GM12801 (cell line): ENCODE measurements around the gene RNF41.

Experiments used
- TF ChIP-seq, protein P1 (sequence below): IDR thresholded peaks from one replicate; pipeline ENCODE4 v1.5.1; 2011; ENCODE audit warnings: control low read depth; ENCODE audit not compliant: insufficient read length; ENCODE audit errors: extremely low read depth

Gene RNF41

DNA sequence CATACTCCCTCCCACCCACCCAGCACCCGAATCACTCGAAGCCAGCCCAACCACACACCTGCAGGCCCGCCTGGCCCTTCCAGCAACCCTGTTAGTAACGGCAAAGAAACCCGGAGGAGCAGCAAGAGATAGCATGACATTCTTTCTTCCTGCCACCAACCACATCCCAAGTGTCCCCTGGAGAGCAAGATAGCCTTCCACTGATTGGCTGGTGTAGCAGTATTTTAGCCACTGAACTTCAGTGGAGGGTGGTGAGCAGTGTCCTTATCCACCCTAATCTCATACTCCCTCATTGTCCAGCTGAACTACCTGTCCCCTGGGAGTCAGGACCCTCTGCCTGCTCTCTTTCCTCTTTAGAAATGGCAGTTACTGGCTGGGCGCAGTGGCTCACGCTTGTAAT lies 7.4 kb upstream of the RNF41 start:
- TF ChIP-seq, protein P1, sequence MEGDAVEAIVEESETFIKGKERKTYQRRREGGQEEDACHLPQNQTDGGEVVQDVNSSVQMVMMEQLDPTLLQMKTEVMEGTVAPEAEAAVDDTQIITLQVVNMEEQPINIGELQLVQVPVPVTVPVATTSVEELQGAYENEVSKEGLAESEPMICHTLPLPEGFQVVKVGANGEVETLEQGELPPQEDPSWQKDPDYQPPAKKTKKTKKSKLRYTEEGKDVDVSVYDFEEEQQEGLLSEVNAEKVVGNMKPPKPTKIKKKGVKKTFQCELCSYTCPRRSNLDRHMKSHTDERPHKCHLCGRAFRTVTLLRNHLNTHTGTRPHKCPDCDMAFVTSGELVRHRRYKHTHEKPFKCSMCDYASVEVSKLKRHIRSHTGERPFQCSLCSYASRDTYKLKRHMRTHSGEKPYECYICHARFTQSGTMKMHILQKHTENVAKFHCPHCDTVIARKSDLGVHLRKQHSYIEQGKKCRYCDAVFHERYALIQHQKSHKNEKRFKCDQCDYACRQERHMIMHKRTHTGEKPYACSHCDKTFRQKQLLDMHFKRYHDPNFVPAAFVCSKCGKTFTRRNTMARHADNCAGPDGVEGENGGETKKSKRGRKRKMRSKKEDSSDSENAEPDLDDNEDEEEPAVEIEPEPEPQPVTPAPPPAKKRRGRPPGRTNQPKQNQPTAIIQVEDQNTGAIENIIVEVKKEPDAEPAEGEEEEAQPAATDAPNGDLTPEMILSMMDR, result no peak

DNA sequence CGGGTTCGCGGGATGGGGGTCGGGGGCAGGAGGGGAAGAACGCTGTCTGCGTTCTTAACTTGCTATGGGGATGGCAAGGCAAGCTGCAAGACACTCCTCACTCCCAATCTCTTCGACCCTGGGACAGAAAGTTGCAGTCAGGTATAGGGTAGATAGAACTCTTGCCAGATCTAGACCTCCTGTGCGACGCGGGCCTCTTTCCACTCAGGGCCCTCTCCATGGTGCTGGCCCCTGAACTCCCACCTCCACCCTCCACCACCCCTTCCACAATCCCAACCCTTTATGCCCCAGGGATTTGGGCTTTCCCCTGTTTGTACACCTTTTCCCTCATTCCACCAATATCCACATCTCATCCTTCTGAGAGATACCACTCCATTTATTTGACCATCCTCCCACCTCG lies 3.2 kb upstream of the RNF41 start:
- TF ChIP-seq, protein P1, result no peak

DNA sequence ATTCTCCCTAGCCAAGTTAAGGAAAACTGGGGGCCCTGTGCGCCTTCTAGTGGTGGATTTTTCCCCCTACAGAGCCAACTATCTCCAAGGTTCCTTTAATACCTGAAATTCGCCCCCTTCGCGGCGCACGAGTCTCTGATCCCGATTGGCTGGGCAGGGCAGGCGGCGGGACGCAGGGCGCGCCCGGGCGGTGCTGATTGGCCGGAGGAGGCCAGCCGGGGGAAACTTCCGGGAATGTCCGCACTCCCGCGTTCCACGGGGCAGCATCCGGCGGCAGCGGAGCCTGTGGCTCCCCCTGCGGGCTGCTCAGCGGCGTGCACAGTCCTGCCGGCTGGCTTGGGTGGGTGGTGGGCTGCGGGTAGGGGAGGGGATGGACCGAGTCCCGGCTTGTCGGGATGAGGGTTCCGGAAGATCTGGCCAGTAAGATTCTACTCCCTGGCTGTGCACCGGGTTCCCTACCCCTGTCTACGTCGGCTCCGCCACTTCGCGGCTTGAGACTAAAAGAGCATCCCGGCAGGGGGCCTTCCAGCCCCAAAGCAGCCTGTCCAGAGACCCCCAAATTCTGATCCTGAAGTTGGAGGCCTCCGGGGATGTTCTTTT lies 2.5 kb upstream of the RNF41 start, which contains the start of gene NABP2:
NABP2 (plus strand) TSS at position 241 of the 600 bp plus-strand sequence. CDS start 515 bp downstream, outside the sequence.
- TF ChIP-seq, protein P1, result no peak

DNA sequence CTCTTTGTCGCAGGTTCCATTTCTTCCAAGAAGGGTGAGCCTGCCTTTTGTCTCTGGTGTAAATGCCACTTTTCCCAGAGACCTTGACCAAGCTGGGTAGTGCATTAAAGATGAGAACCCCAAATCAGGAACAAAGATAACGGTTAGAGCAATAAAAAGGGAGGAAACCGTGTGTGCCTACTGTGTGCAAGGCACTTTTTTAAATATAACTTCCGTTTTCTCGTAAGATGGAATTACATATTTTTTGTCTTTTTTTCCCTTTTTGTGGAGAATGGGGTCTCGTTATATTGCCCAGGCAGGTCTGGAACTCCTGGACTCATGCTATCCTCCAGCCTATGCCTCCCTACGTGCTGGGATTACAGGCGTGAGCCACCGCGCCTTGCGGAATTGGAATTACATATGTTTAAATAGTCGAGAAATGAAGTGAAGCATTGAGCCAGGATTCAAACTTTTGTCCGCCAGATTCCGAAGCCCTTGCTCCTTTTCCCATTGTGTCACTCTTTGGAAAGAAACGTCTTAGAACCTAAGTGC lies 1.9 kb upstream of the RNF41 start:
- TF ChIP-seq, protein P1, result no peak

DNA sequence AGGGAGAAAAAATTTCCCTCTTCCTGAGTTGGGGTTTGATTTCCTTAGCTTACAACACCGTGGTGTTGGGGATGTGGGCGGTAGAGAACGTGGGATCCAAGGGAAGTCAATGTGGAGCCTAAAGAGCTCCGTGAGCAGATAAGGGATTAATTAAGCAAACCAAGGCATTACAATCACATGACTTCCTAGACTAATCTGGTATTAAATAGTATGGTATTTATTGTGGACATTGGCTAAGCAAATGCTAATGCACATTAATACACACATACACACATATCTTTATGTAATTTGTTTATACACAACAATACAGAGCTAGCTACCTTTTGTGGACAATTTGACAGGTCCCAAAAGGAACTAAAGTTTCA lies 791 bp upstream of the RNF41 start:
- TF ChIP-seq, protein P1, result no peak

DNA sequence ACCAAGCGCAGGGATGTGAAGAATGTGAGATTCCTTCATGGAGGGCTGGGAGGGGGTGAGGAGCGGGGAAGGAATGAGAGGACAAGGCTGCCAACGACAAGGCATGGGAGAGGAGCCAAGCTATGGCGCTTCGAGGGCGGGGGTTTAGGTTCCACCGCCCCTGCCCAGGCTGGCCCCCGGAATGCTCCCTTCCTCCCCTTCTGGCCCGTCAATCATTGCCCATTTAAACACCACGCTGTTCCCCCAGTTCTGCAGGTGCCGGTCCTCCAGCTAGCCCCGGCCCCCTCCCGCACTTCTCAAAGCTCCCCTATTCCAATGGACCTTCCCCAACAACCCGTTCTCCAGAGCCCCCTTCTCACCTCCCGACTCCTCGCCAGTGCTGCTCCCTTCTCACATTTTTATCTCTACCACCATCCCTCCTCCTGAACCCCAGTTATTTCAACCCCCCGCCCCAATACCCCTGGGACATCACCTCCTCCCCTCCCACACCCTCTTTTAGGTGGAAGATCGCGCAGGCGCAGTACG lies 428 bp downstream of the RNF41 start:
- TF ChIP-seq, protein P1, result no peak

DNA sequence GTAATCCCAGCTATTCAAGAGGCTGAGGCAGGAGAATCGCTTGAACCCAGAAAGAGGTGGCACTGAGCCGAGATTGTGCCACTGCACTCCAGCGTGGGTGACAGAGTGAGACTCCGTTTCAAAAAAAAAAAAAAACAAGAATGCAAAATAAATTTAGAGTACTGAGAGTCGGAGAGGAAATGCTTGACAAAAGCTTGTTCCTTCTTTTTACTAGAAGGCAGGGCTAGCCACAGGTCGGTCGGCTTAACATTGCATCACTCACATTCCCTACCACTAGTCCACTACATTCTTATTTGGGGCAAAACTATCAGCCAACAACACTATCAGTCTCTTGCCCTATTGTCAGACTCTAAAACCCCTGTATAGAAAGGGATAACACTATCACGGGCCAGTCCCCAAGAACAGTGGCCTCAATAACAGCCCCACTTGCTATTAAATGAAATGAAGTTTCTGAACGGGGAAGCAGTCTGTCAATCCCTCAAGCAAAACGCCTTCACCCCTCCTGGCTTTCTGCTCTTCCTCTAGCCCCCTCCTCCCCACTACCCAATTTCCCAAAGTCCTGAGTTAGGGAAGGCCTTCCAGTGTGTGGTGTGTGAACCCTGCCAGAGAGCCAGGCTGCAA lies 1.0 kb downstream of the RNF41 start:
- TF ChIP-seq, protein P1, result no peak
